HG03354 (cell line): Measurements from ENCODE around the gene EYS.

Experiments used
- ATAC-seq: cut with Tn5 transposase; IDR thresholded peaks from one replicate; pipeline ENCODE4 v1.9.1; 2021; ENCODE audit warnings: mild to moderate bottlenecking; ENCODE audit not compliant: unreplicated experiment, poor library complexity, severe bottlenecking

EYS gene

GRCh38 chr6:65259982-65260381, 447.0 kb downstream of the EYS start:
- no peak for ATAC-seq

GRCh38 chr6:65259059-65259458, 448.0 kb downstream of the EYS start:
- ATAC-seq, result no peak

DNA sequence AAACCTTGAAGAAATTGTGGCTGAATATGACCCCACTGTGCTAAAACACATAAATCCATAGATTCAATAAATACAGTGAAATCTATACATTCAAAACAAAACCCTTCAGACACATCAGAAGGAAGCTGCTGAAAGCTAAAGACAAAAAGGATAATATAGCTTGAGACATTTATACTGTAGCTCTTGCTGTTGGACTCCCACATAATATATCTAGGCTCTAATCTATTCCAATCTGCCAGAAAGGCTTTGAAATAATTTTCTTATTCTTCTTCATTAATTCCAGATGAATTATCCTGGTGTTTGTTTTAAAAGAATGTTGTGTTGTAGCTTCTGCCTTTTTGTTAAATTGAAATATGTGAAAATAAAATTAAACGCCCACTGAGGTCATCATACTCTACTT, 454.0 kb downstream of the EYS start:
- ATAC-seq, result no peak

DNA sequence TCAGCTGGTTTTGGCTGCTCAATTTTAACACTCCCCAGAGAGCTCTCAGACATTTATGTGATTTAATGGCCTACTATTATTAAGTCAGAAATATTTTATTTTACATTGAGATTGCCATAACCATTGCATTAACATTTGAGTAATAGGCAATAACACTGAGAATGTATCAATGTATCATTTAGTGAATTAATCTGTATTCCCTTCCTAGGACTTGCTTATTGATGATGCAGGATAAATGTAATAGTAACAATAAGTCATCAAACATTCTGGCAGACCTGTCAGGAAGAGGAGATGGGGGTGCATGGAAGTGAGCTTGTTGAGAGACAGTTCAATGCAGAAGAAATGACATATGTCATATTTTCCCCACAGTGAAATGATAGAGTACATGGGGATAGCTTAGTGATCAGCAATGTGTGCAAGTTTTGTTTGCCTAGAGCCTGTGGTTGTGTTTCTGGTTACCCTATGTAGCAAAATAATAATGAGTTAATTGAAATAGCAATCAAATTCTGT, 458.9 kb downstream of the EYS start:
- no peak for ATAC-seq

GRCh38 chr6:65231616-65232015, 475.4 kb downstream of the EYS start:
- no peak for ATAC-seq

DNA sequence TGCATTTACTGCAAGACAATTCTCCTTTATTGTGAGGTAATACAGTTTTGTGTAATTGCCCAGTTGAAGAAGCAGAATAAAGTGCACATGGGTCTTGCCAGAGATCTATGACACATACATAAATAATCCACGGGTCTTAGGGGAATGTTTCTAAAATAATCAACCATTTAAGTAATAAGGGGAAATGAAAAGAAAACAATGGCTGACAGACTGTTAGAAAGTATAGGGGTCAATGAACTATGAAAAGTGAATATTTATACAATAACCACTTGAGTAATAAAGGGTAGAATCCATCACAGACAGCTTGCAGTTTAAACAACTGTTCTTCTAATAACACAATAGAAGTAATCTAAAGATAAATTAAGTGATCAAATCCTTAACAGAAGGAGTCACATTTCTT, 477.2 kb downstream of the EYS start:
- no peak for ATAC-seq

DNA sequence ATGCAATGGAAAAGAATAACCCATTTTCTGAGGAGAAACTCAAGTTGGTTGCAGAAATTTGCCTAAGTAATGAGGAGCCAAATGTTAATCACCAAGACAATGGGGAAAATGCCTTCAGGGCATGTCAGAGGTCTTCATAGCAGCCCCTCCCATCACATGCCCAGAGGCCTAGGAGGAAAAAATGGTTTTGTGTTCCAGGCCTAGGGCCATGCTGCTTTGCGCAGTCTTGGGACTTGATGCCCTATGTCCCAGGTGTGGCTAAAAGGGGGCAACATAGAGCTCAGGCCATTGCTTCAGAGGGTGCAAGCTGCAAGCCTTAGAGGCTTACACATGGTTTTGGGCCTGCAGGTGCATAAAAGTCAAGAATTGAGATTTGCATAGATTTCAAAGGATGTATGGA, 485.9 kb downstream of the EYS start:
- no peak for ATAC-seq

DNA sequence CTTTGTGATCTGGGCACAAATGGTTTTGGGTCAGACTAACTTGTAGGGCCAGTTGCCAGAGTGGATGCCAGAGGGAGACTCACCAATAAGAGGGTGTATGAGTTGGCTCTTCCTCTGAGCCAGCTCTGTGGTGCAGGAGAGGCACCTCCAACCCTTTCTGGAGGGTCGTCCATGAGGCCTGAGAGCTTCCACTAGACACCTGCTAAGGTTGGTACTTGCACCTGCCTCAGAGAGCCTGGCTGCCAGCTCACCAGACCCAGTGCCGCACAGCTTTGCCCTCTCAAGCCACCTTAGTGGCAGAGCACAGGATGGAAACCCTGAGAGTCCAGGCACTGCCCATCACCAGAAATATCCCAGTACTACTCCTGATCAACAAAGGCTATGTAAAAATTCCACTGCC, 504.3 kb downstream of the EYS start:
- ATAC-seq, result no peak

GRCh38 chr6:65199683-65200082, 507.3 kb downstream of the EYS start:
- ATAC-seq, result no peak

- no peak for ATAC-seq
Measured at GRCh38 chr6:65199121-65199520, 507.9 kb downstream of the EYS start.

GRCh38 chr6:65191471-65191870, 515.6 kb downstream of the EYS start:
- no peak for ATAC-seq

DNA sequence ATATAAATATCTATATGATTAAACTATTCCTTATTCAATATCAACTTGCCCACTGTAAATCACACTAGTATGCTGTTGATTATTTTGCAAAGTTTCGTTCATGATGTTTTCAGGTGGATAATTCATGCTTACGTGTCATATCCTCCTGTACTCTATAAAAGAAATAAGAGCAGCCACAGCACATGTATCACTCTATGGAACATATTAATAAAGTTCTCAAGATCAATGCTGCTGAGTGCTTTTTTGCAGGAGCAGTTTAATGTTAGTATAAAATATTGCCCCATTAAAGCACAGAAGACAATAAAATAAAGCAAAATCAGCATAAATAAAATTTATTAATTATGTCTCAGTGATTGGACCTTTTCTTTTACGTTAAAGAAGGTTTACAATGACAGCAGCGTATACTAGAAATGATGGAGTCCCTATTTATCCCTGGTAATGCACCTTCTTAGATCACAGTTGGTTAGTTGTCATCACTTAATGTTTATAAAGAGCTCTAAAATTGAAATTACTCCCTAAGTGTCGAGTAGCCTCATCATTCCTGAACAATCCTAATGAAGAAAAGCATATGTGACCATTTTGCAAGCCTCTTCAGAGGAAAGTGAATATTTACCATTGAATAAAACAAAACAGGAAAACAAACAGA, 517.7 kb downstream of the EYS start:
- ATAC-seq, result no peak

DNA sequence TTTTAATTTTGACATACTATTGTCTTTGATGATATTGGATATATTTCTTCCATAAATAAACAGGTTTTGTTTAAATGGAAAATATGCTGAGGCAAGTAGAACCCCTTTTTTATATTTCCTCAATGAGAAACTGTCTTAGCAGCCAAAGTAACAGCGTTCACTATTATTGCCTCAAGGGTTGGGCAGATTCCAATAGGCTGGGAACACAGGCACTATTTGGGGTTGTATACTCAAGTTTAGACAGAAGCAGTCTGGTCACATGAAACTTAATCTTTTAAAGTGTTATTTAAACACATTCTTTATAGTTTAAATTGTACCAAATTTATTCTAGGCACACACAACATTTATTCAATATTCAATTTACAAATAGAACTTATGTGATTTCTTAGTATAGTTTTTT, 520.2 kb downstream of the EYS start:
- no peak for ATAC-seq

GRCh38 chr6:65182681-65183080, 524.3 kb downstream of the EYS start:
- no peak for ATAC-seq

DNA sequence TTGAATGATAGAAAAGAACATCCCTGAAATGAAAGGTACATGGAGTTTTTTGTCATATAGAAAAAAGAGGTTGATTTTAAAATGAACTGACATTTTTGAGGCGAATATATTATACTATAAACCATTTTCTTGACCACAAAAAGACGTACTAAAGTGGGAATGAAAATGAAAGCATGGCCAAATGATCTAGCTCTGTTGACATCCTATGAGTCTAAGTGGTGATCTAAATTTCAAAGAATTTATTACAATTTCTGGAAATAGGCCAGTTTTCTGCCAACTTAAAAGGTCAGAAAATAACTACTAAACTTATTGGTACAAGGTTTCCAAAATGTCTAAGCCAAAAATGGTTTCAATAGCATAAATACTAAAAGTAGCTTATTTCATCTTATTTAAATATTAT, 536.8 kb downstream of the EYS start:
- no peak for ATAC-seq

DNA sequence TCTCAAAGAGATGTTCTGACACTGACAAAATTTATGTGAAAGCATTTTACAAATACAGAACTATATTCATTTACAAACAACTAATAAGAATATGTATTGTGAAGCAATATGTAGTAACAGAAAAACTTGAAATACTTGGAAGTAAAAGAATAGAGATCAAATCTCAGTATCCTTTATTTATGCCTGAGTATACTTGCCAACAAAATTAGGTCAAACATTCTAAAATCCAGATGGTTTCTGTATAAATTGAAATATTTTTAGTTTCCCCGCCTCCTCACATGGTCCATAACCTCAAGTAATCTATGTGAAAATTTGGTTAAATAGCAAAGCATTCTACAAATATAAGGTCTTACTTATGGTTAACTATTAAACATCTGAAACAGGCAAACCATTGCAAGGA, 545.4 kb downstream of the EYS start:
- no peak for ATAC-seq

DNA sequence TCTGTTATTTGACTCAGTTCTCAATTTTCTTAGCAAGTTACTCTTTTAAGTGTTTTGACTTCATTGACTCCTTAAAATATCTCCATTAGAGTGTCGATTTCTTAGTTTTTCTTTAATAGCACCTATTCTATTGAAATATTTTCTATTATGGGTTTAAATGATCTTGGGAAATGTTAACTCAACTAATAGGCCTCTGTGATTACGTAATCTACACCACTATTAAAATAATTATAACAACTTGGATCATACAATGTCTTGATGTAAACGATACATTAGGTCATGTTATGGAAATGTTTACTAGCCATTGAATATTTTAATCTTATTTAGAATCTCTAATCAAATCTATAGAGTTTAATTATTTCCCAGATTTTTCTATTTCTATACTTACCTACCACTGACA, 550.0 kb downstream of the EYS start:
- ATAC-seq, result no peak

DNA sequence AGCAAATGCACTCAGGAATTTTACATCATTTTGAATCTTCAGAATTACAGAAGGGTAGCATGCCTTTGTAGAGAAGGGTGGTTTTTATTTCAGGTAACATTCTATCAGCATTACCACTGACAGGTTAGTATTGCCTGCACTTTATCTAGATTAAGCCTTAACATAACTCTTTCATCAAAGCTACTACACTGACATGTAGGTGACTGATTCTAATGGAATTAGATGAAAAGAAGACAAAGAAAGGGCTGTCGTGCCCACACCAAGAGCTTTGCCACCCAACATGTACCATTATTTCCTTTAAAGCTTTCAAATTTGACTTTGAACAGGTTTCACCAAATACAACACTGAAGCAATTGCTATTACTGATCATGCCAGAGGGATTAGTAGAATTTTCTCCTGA, 551.9 kb downstream of the EYS start:
- ATAC-seq, result no peak

- no peak for ATAC-seq
Measured at GRCh38 chr6:65149841-65150240, 557.2 kb downstream of the EYS start.

- ATAC-seq, result no peak
Measured at GRCh38 chr6:65148839-65149238, 558.2 kb downstream of the EYS start.

DNA sequence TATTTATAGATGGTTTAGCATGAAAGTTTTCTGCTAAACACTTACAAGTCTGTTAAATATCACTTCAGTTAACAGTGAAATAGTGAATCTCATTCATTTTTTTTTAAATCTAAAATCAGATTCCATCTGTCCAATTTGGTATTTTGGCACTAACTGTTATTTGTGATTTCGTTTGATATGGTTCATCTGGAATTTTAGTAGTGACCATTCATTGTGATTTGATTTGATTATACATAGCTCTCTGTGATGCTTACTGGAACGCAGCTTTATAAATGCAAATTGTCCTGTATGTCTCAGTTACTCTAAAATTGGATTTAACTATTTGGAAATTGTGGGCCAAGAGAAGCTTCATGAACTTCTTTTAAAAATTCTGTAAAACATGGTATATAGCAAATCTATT, 571.5 kb downstream of the EYS start:
- no peak for ATAC-seq

DNA sequence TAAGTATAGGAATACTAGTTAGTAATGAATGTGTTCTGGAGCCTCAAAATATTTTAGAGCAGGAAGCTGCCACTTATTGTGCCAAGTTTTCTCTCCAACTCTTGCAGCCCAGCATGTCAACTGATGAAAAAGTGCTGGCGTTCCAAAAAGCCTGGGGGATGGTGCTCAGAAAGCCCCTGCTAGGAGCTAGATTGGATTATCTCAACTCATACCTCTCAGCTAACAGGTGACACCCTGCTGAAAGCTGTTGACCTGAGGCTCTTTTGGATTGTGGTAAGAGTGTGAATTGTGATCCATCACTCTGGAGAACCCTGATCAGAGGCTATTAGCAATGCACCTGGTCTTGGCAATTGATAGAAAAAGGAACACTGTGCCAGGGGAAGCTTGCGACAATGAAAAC, 580.4 kb downstream of the EYS start:
- ATAC-seq, result no peak
